GM12801 (cell line): ENCODE data around the gene RAP1B.

Experiments
- CTCF ChIP-seq: IDR thresholded peaks from one replicate; pipeline ENCODE4 v1.5.1; 2011; ENCODE audit warnings: control low read depth; ENCODE audit not compliant: insufficient read length; ENCODE audit errors: extremely low read depth

RAP1B gene

DNA sequence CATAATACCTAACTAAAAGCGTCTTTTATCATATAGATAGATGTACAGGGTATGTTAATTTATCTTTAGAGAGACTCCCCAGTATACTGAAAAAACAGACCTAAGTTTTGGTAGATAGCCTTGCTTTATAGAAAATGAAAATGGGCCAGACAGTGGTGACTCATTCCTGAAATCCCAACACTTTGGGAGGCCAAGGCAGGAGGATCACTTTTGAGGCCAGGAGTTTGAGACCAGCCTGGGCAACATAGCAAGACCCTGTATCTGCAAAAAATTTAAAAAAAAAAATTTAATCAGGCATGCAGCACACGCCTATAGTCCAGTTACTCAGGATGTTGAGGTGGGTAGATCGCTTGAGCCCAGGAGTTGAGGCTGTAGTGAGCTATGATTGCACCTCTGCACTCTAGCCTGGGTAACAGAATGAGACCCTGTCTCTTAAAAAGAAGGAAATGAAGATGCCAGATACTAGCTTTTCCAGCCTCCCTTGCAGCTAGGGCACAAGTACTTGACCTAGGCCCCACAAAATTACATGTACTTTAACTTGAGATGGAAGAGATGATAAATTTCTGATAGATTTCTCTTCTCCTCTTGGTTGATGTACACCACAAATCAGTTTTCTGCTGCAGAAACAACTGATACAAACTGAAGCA, 17.1 kb downstream of the RAP1B start:
- no peak for TF ChIP-seq CTCF

- TF ChIP-seq CTCF: no peak
These were observed 18.0 kb downstream of the RAP1B start for GRCh38 chr12:68628698-68629097.

DNA sequence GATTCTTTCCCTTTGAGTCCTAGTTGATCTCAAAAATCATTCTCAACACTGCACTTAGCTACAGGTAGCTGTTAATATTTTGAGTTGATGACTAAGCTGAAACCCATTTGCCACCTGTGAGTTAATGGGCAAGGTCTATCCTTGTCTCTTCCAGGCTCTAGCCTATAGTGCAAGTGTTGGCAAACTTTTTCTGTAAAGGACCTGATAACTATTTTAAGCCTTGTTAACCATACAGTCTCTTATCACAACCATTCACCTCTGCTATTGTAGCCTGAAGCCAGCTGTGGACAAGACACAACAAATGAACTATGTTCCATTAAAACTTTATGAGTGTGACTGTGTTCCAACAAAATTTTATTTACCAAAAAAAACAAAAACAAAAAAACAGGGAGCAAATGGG, 19.4 kb downstream of the RAP1B start:
- TF ChIP-seq CTCF: no peak

GRCh38 chr12:68630598-68630997, 19.9 kb downstream of the RAP1B start:
- TF ChIP-seq CTCF: no peak

DNA sequence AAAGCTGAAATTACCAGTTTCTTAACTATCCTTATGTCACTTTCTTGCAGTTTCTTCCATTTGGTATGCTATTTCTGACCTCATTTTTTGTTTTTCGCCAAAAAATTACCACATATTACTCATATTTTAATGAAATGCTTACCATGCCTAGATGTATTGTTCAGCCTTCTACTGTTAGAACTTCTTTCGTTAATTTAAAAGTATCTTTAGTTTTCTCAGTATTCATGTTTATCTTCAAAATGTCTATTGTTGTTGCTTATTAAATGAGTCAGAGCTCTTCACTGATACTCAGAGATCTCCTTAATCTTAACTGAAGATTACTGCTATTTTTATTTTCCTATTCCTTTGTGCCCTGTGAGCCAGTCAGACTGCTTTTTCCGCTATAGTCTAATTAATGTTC, 20.5 kb downstream of the RAP1B start:
- TF ChIP-seq CTCF: no peak

GRCh38 chr12:68632486-68632885, 21.8 kb downstream of the RAP1B start:
- TF ChIP-seq CTCF: no peak

- no peak for TF ChIP-seq CTCF
These were observed 23.2 kb downstream of the RAP1B start for GRCh38 chr12:68633614-68634558.
